Measurements from ENCODE around the gene TNFRSF1A. TPM values are rescaled to one million over a fixed set of nuclear protein-coding genes. Genes with fewer than 3 reads are reported as not detected.
A peak's percentile ranks its signal among the peaks of the same experiment; 100 is the strongest.

The TNFRSF1A gene
- polyA plus RNA-seq, 1 donor (not counting 4 experiments of a cell fraction or from before 2014, with no cell fraction given) = 101 TPM

DNA sequence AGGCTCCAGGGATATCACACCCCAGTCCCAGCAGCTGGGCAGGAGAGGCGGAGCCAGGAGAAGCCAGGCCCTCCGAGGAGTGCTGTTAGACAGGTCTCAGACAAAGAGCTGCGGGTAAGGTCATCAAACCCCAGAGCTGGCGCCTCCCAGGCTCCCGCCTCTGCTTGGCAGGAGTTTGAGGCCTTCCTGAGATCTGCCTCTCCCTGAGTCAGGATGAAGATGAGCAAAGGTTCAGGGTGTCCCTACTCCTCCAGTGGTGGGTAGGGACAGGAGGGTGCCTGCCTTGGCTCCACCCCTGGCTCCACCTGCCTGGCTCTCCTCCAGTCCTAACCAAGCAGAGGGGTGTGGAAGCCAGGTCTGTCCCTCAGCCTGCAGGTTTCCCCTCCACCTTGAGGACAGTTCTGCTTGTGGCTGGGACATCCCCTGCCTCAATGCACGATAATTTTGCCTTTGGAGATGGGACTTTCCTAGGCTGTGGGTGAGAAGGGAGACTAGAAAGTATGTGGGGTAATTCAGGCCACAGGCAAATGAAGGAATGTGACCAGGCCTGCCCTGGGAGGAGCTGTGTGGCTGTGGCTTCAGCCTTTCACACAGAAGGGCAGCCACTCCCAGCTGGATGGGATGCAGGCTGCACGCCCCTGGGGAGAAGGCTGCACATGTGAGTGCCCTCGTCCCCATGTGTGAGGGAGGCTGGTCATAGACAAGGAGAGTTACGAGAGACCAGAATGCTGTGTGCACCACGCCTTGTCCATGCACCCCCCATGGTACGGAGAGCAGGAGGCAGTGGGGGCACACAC is 29.1 kb downstream of the TNFRSF1A start:
- Histone ChIP-seq H3K4me3 (ENCODE audit: control insufficient read depth in 2 of 3, extremely low read depth in 1 of 3, insufficient read depth in 2 of 3, low read depth in 1 of 3, low read length in 3 of 3) (no peak overlapping the region), H3K9me1 (ENCODE audit: control insufficient read depth, extremely low read depth, insufficient read depth, low read length) (no peaks in the 10 kb centered on the region), H3K9me3 (ENCODE audit: control insufficient read depth, low read depth, low read length) (no peaks in the 10 kb centered on the region), H3K4me2 (ENCODE audit: control insufficient read depth, extremely low read depth, insufficient read depth, low read depth, low read length) (peak overlapping the region; percentile 53), H3K27ac (ENCODE audit: control insufficient read depth, insufficient read depth, low read length) (peak overlapping the region; percentile 59), H4K20me1 (ENCODE audit: control insufficient read depth, extremely low read depth, insufficient read depth, low read length) (no peaks in the 10 kb centered on the region), H3K79me2 (ENCODE audit: control insufficient read depth, insufficient read depth, low read length) (no peaks in the 10 kb centered on the region), H3K9ac (ENCODE audit: control insufficient read depth, extremely low read depth, insufficient read depth, low read length) (peak overlapping the region; percentile 39), H3K27me3 (ENCODE audit: control insufficient read depth, extremely low read depth, insufficient read depth, low read length) (no peaks in the 10 kb centered on the region), H3K4me1 (ENCODE audit: control insufficient read depth, extremely low read depth, insufficient read depth, low read length) (peaks cover 26% of the 10 kb centered on the region), H2AFZ (ENCODE audit: control insufficient read depth, low read length) (peak overlapping the region; percentile 32), H3K36me3 (ENCODE audit: control insufficient read depth in 2 of 2, extremely low read depth in 1 of 2, insufficient read depth in 2 of 2, low read length in 2 of 2) (no peaks in the 10 kb centered on the region)
- DNase-seq (ENCODE audit: low read depth, low spot score) = peak; percentile 90
- TF ChIP-seq, protein P1, sequence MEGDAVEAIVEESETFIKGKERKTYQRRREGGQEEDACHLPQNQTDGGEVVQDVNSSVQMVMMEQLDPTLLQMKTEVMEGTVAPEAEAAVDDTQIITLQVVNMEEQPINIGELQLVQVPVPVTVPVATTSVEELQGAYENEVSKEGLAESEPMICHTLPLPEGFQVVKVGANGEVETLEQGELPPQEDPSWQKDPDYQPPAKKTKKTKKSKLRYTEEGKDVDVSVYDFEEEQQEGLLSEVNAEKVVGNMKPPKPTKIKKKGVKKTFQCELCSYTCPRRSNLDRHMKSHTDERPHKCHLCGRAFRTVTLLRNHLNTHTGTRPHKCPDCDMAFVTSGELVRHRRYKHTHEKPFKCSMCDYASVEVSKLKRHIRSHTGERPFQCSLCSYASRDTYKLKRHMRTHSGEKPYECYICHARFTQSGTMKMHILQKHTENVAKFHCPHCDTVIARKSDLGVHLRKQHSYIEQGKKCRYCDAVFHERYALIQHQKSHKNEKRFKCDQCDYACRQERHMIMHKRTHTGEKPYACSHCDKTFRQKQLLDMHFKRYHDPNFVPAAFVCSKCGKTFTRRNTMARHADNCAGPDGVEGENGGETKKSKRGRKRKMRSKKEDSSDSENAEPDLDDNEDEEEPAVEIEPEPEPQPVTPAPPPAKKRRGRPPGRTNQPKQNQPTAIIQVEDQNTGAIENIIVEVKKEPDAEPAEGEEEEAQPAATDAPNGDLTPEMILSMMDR (optimal IDR thresholded peaks at IDR 0.05 in 1 of 3, IDR thresholded peaks at IDR 0.05 in 1 of 3, conservative IDR thresholded peaks at IDR 0.05 in 1 of 3; ENCODE audit: extremely low read depth in 1 of 3, insufficient read depth in 2 of 3, low read length in 3 of 3) = no peak
- TF ChIP-seq EZH2 (IDR thresholded peaks at IDR 0.05; ENCODE audit: low read length) = no peak
- peak; percentile 96 for FAIRE-seq
- dilution Hi-C loops (cut with MboI; ENCODE audit: extremely low pct_ligation_motif_present, low sequenced_read_pairs) = no loop called here

DNA sequence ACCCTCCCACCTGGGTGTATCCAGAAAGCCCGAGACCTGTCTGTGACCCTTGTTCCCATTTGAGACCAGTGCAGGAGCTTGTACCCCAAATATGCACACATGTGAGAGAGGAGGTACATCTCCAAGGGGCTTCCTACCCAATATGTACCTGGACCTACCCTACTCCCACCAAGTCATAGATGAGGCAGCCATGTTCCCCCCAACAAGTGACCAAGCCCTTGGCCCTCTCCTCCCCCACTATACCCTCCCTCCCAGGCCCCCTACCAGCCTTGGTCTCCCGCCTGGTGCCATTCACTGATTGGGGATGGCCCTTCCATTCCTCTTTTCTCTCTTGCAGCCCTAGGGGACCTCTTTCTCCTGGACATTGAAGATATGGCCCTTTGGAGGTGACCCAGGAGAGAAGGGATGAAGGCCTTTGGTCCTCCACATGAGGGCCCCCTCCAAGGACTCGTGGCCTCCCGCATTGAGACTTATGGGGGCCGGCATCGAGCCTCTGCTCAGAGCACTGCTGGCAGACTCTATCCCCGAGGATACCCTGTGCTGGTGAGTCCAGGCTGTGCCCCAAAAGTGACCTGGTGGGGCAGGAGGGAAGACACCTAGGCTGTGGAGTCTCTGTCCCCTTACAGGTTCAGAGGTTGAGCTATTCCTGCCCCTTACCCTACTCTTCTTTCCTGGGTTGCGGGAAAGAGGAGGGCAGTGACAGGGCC is 29.9 kb downstream of the TNFRSF1A start:
- Histone ChIP-seq H2AFZ (ENCODE audit: control insufficient read depth, low read length) (peak overlapping the region; percentile 32), H3K4me3 (ENCODE audit: control insufficient read depth in 2 of 3, extremely low read depth in 1 of 3, insufficient read depth in 2 of 3, low read depth in 1 of 3, low read length in 3 of 3) (no peak overlapping the region)

More for the DNA sequence above, 29.9 kb downstream of the TNFRSF1A start:
- FAIRE-seq = no peak
- no peak for DNase-seq (ENCODE audit: low read depth, low spot score)
- no peak for TF ChIP-seq EZH2 (IDR thresholded peaks at IDR 0.05; ENCODE audit: low read length)
- TF ChIP-seq, protein P1 (optimal IDR thresholded peaks at IDR 0.05 in 1 of 3, IDR thresholded peaks at IDR 0.05 in 1 of 3, conservative IDR thresholded peaks at IDR 0.05 in 1 of 3; ENCODE audit: extremely low read depth in 1 of 3, insufficient read depth in 2 of 3, low read length in 3 of 3) = no peak
- Histone ChIP-seq H3K9me1 (ENCODE audit: control insufficient read depth, extremely low read depth, insufficient read depth, low read length) (no peaks in the 10 kb centered on the region), H3K36me3 (ENCODE audit: control insufficient read depth in 2 of 2, extremely low read depth in 1 of 2, insufficient read depth in 2 of 2, low read length in 2 of 2) (no peaks in the 10 kb centered on the region), H3K4me2 (ENCODE audit: control insufficient read depth, extremely low read depth, insufficient read depth, low read depth, low read length) (peak overlapping the region; percentile 53), H4K20me1 (ENCODE audit: control insufficient read depth, extremely low read depth, insufficient read depth, low read length) (no peaks in the 10 kb centered on the region), H3K27ac (ENCODE audit: control insufficient read depth, insufficient read depth, low read length) (peak overlapping the region; percentile 59), H3K9me3 (ENCODE audit: control insufficient read depth, low read depth, low read length) (no peaks in the 10 kb centered on the region), H3K27me3 (ENCODE audit: control insufficient read depth, extremely low read depth, insufficient read depth, low read length) (no peaks in the 10 kb centered on the region), H3K79me2 (ENCODE audit: control insufficient read depth, insufficient read depth, low read length) (no peaks in the 10 kb centered on the region), H3K4me1 (ENCODE audit: control insufficient read depth, extremely low read depth, insufficient read depth, low read length) (peaks cover 26% of the 10 kb centered on the region), H3K9ac (ENCODE audit: control insufficient read depth, extremely low read depth, insufficient read depth, low read length) (peak overlapping the region; percentile 39)
- dilution Hi-C loops (cut with MboI; ENCODE audit: extremely low pct_ligation_motif_present, low sequenced_read_pairs) = no loop called here

Measured in keratinocyte (primary cell).